HepG2 (cell line): Measurements from ENCODE around the gene PLVAP. TPM values are rescaled to one million over a fixed set of nuclear protein-coding genes. Genes with fewer than 3 reads are reported as not detected.

Experiments used
- ATF3 ChIP-seq: sonication (generic); formaldehyde crosslinking; IDR thresholded peaks from 2 replicates; pipeline ENCODE4 v1.4.0; 2020; ENCODE audit warnings: missing genetic modification reagents
- CCDC6 ChIP-seq: sonication (generic); formaldehyde crosslinking; IDR thresholded peaks from 2 replicates; pipeline ENCODE4 v1.8.1; 2022; ENCODE audit warnings: mild to moderate bottlenecking, missing genetic modification reagents, moderate library complexity
- DPF2 ChIP-seq: sonication (generic); formaldehyde crosslinking; IDR thresholded peaks from 2 replicates; pipeline ENCODE4 v1.4.0; 2020; ENCODE audit warnings: mild to moderate bottlenecking, low read depth, missing genetic modification reagents, borderline replicate concordance
- ELF1 ChIP-seq: sonication (generic); formaldehyde crosslinking; IDR thresholded peaks from 2 replicates; pipeline ENCODE4 v1.4.0; 2020; ENCODE audit warnings: missing genetic modification reagents
- FOXA3 ChIP-seq: IDR thresholded peaks from 2 replicates; pipeline ENCODE4 v1.6.1; 2016; ENCODE audit warnings: missing genetic modification reagents, missing compliant biosample characterization
- JUNB ChIP-seq: sonication (generic); formaldehyde crosslinking; IDR thresholded peaks from 2 replicates; pipeline ENCODE4 v1.8.0; 2022; ENCODE audit warnings: missing genetic modification reagents, mild to moderate bottlenecking, borderline replicate concordance
- KAT7 ChIP-seq: IDR thresholded peaks from 2 replicates; pipeline ENCODE4 v1.6.1; 2018; ENCODE audit warnings: borderline replicate concordance, missing compliant biosample characterization
- PHF8 ChIP-seq: sonication (generic); formaldehyde crosslinking; IDR thresholded peaks from 2 replicates; pipeline ENCODE4 v1.5.0; 2020; ENCODE audit warnings: missing genetic modification reagents
- RBFOX2 ChIP-seq: fragments of 200-400 bp; formaldehyde crosslinking; IDR thresholded peaks from 2 replicates; pipeline ENCODE4 v1.6.1; 2017; ENCODE audit warnings: low read depth, mild to moderate bottlenecking, low read length
- THAP7 ChIP-seq: sonication (generic); formaldehyde crosslinking; IDR thresholded peaks from 2 replicates; pipeline ENCODE4 v1.8.1; 2023; ENCODE audit warnings: mild to moderate bottlenecking, missing genetic modification reagents
- ZBTB7A ChIP-seq: sonication (generic); formaldehyde crosslinking; IDR thresholded peaks from 2 replicates; pipeline ENCODE4 v1.8.0; 2022; ENCODE audit warnings: mild to moderate bottlenecking, missing genetic modification reagents
- ZFP90 ChIP-seq: sonication (generic); formaldehyde crosslinking; IDR thresholded peaks from 2 replicates; pipeline ENCODE4 v1.8.0; 2022; ENCODE audit warnings: missing genetic modification reagents, mild to moderate bottlenecking, inconsistent platforms, borderline replicate concordance
- ZFY ChIP-seq: sonication (generic); formaldehyde crosslinking; IDR thresholded peaks from 2 replicates; pipeline ENCODE4 v1.4.0; 2020; ENCODE audit warnings: missing genetic modification reagents
- ZNF331 ChIP-seq: sonication (generic); formaldehyde crosslinking; IDR thresholded peaks from 2 replicates; pipeline ENCODE4 v1.4.0; 2020; ENCODE audit warnings: missing genetic modification reagents
- ZNF512B ChIP-seq: sonication (generic); formaldehyde crosslinking; IDR thresholded peaks from 2 replicates; pipeline ENCODE4 v1.5.1; 2020; ENCODE audit warnings: missing genetic modification reagents, mild to moderate bottlenecking, borderline replicate concordance
- ZNF530 ChIP-seq: sonication (generic); formaldehyde crosslinking; IDR thresholded peaks from 2 replicates; pipeline ENCODE4 v1.5.0; 2020; ENCODE audit warnings: low read depth, mild to moderate bottlenecking, missing genetic modification reagents
- ZNF546 ChIP-seq: sonication (generic); formaldehyde crosslinking; conservative IDR thresholded peaks from 2 replicates; pipeline ENCODE4 v1.8.1; 2023; ENCODE audit warnings: mild to moderate bottlenecking, missing genetic modification reagents
- ZNF709 ChIP-seq: sonication (generic); formaldehyde crosslinking; IDR thresholded peaks from 2 replicates; pipeline ENCODE4 v1.5.0; 2020; ENCODE audit warnings: mild to moderate bottlenecking, missing genetic modification reagents
- ZNF772 ChIP-seq: sonication (generic); formaldehyde crosslinking; IDR thresholded peaks from 2 replicates; pipeline ENCODE4 v1.5.0; 2020; ENCODE audit warnings: mild to moderate bottlenecking, missing genetic modification reagents
- polyA plus RNA-seq, 8 experiments: library from polyadenylated mRNA; depleted of rRNA in 3 of 8; stranded (reverse) in 7 of 8; unstranded in 1 of 8; fragments of >200 nt; fragmentation: Illumina TruSeq in 4 of 8; extraction: Trizol in 4 of 8; gene quantifications; 2 replicates each; pipeline versions ENCODE4 v1.2.1 to v1.2.3, GENCODE V29; 2011 to 2016; ENCODE audit warnings: low read depth in 4 of 8, missing spikeins in 1 of 8, mixed read lengths in 1 of 8; ENCODE audit not compliant: insufficient read depth in 1 of 8
- total RNA-seq, 5 experiments: library from RNA; depleted of rRNA; stranded (reverse); fragments of >200 nt; fragmentation: Illumina TruSeq; extraction: Trizol; gene quantifications; 2 replicates each; pipeline ENCODE4 v1.2.3, GENCODE V29; 2016; ENCODE audit warnings: low read depth in 1 of 5
- TF ChIP-seq, protein P1 (sequence below): sonication (generic); formaldehyde crosslinking; IDR thresholded peaks from 2 replicates; pipeline ENCODE4 v1.9.0; 2022; ENCODE audit warnings: low read depth, missing genetic modification reagents
- TF ChIP-seq, protein P2 (sequence below): sonication (generic); formaldehyde crosslinking; IDR thresholded peaks from 2 replicates; pipeline ENCODE4; 2020; ENCODE audit warnings: missing genetic modification reagents, mild to moderate bottlenecking, borderline replicate concordance

The PLVAP gene
- total and polyA plus RNA-seq, 2 of the 13 experiments (the other 11 are each of a cell fraction or from before 2014, with no cell fraction given): 0.26 TPM; not detected in 1

GRCh38 chr19:17340871-17341357 is 36.2 kb downstream of the PLVAP start (continued):
- TF ChIP-seq, protein P1, sequence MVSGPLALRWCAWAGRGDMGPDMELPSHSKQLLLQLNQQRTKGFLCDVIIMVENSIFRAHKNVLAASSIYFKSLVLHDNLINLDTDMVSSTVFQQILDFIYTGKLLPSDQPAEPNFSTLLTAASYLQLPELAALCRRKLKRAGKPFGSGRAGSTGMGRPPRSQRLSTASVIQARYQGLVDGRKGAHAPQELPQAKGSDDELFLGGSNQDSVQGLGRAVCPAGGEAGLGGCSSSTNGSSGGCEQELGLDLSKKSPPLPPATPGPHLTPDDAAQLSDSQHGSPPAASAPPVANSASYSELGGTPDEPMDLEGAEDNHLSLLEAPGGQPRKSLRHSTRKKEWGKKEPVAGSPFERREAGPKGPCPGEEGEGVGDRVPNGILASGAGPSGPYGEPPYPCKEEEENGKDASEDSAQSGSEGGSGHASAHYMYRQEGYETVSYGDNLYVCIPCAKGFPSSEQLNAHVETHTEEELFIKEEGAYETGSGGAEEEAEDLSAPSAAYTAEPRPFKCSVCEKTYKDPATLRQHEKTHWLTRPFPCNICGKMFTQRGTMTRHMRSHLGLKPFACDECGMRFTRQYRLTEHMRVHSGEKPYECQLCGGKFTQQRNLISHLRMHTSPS (CRISPR knock-in tag): peak; percentile 73; the same call in 1 of the 2 replicates
- TF ChIP-seq ZNF530 (CRISPR knock-in tag) (no peak), THAP7 (CRISPR knock-in tag) (no peak; the same call in 1 of the 2 replicates), ZFY (CRISPR knock-in tag) (peak; percentile 35; the same call in 1 of the 2 replicates), ELF1 (CRISPR knock-in tag) (peak; percentile 72), ZBTB7A (CRISPR knock-in tag) (peak; percentile 73; the same call in 1 of the 2 replicates), ATF3 (CRISPR knock-in tag) (peak; percentile 15; the same call in 1 of the 2 replicates), DPF2 (0 out of 2 replicates have a peak, but pooled peaks have one; percentile 19), ZNF546 (CRISPR knock-in tag) (0 out of 2 replicates have a peak, but pooled peaks have one; percentile 56), ZNF512B (CRISPR knock-in tag) (no peak), ZNF772 (CRISPR knock-in tag) (peak; percentile 53), ZNF331 (CRISPR knock-in tag) (peak; percentile 18; the same call in 1 of the 2 replicates), KAT7 (CRISPR knock-in tag) (0 out of 2 replicates have a peak, but pooled peaks have one; percentile 50), FOXA3 (CRISPR knock-in tag) (no peak), PHF8 (CRISPR knock-in tag) (peak; percentile 16), CCDC6 (CRISPR knock-in tag) (peak; percentile 68; the same call in 1 of the 2 replicates), RBFOX2 (peak; percentile 49; the same call in 1 of the 2 replicates), ZFP90 (CRISPR knock-in tag) (peak; percentile 54; the same call in 1 of the 2 replicates), JUNB (peak; percentile 59; the same call in 1 of the 2 replicates), ZNF709 (peak; percentile 76; the same call in 1 of the 2 replicates)
- TF ChIP-seq, protein P2, sequence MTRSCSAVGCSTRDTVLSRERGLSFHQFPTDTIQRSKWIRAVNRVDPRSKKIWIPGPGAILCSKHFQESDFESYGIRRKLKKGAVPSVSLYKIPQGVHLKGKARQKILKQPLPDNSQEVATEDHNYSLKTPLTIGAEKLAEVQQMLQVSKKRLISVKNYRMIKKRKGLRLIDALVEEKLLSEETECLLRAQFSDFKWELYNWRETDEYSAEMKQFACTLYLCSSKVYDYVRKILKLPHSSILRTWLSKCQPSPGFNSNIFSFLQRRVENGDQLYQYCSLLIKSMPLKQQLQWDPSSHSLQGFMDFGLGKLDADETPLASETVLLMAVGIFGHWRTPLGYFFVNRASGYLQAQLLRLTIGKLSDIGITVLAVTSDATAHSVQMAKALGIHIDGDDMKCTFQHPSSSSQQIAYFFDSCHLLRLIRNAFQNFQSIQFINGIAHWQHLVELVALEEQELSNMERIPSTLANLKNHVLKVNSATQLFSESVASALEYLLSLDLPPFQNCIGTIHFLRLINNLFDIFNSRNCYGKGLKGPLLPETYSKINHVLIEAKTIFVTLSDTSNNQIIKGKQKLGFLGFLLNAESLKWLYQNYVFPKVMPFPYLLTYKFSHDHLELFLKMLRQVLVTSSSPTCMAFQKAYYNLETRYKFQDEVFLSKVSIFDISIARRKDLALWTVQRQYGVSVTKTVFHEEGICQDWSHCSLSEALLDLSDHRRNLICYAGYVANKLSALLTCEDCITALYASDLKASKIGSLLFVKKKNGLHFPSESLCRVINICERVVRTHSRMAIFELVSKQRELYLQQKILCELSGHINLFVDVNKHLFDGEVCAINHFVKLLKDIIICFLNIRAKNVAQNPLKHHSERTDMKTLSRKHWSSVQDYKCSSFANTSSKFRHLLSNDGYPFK (CRISPR knock-in tag): peak; percentile 45; the same call in 1 of the 2 replicates
